HCT116 (cell line): Measurements from ENCODE around the gene FUOM. TPM values are rescaled to one million over a fixed set of nuclear protein-coding genes. Genes with fewer than 3 reads are reported as not detected.

Experiments
- ATAC-seq: fragments of 200-7000 bp; cut with Tn5 transposase; 2 replicates; pipeline ENCODE4 v1.9.1; 2020; ENCODE audit warnings: mild to moderate bottlenecking, moderate library complexity
- BruUV-seq: library from RNA; stranded (reverse); fragments of 400-500 nt; replicated peaks from 2 replicates; lab custom pipeline; 2021; lab: Mats Ljungman, UMichigan
- CTCF ChIA-PET: fragments of 300-600 bp; sonication (Branson Sonifier 250); formaldehyde crosslinking; loops from one replicate; lab custom pipeline; 2021; ENCODE audit warnings: antibody characterized with exemption; lab: Charles Lee
- POLR2A ChIA-PET: fragments of 300-600, 350-600 bp; sonication (Branson Sonifier 250); formaldehyde crosslinking; loops from one replicate; lab custom pipeline; 2021; ENCODE audit warnings: antibody characterized with exemption; lab: Charles Lee
- RAD21 ChIA-PET, 2 experiments: fragments of 300-600 bp; sonication (Branson Sonifier 250); formaldehyde crosslinking; loops; one replicate each; lab custom pipeline; 2023; ENCODE audit warnings: low total read pairs in 2 of 2; ENCODE audit not compliant: uncharacterized antibody in 2 of 2, unreplicated experiment in 2 of 2, low non-redundant PET in 1 of 2; lab: Charles Lee
- DNase-seq: peaks from one replicate; pipeline ENCODE4 v3.0.0-alpha.2; 2010; ENCODE audit warnings: low read depth, low spot score
- H2AFZ ChIP-seq: fragments of 200-600 bp; shearing (Covaris generic), sonication (generic); 2 replicates; pipeline ENCODE4 v1.6.1; 2017; ENCODE audit warnings: low read depth, mixed run types, mixed read lengths, antibody characterized with exemption, low read length; ENCODE audit not compliant: poor library complexity, severe bottlenecking
- H3K27ac ChIP-seq: 2 replicates; pipeline ENCODE4 v1.5.1; 2012; ENCODE audit warnings: low read depth, low read length
- H3K27me3 ChIP-seq: fragments of 200-600 bp; sonication (generic); 2 replicates; pipeline ENCODE4 v1.6.1; 2016; ENCODE audit warnings: mixed run types, low read length, mixed read lengths; ENCODE audit not compliant: insufficient read depth
- H3K36me3 ChIP-seq, 2 experiments: fragments of 200-500 bp in 1 of 2; fragments of 200-600 bp in 1 of 2; sonication (Bioruptor generic) in 1 of 2; sonication (generic) in 1 of 2; 2 replicates each; pipeline versions ENCODE4 v1.5.1 to v1.6.1; 2014 to 2016; ENCODE audit warnings: low read length in 2 of 2, inconsistent platforms in 1 of 2, mixed read lengths in 1 of 2, mixed run types in 1 of 2; ENCODE audit not compliant: insufficient read depth in 2 of 2, control insufficient read depth in 1 of 2
- H3K4me1 ChIP-seq, 2 experiments: fragments of 200-600 bp in 1 of 2; sonication (generic) in 1 of 2; 2 replicates each; pipeline versions ENCODE4 v1.5.1 to v1.6.1; 2012 to 2017; ENCODE audit warnings: low read length in 2 of 2, inconsistent platforms in 1 of 2, mild to moderate bottlenecking in 1 of 2, mixed read lengths in 1 of 2, mixed run types in 1 of 2, moderate library complexity in 1 of 2; ENCODE audit not compliant: insufficient read depth in 2 of 2, control insufficient read depth in 1 of 2
- H3K4me2 ChIP-seq: fragments of 200-600 bp; sonication (generic); 2 replicates; pipeline ENCODE4 v1.6.1; 2017; ENCODE audit warnings: mixed run types, low read length, mixed read lengths
- H3K4me3 ChIP-seq, 2 experiments: fragments of 200-600 bp in 1 of 2; sonication (generic) in 1 of 2; replicated peaks in 1 of 2; 2 replicates each; pipeline ENCODE4 v1.5.1; 2011 to 2016; ENCODE audit warnings: low read length in 2 of 2, control low read depth in 1 of 2, low read depth in 1 of 2, mild to moderate bottlenecking in 1 of 2, mixed read lengths in 1 of 2, mixed run types in 1 of 2
- H3K79me2 ChIP-seq: fragments of 200-600 bp; sonication (generic); 2 replicates; pipeline ENCODE4 v1.6.1; 2017; ENCODE audit warnings: mild to moderate bottlenecking, mixed run types, low read length, moderate library complexity, mixed read lengths; ENCODE audit not compliant: insufficient read depth
- H3K9ac ChIP-seq: fragments of 200-600 bp; sonication (generic); 2 replicates; pipeline ENCODE4 v1.6.1; 2016; ENCODE audit warnings: low read length, mixed read lengths
- H3K9me2 ChIP-seq: fragments of 200-600 bp; sonication (generic), shearing (Covaris generic); 2 replicates; pipeline ENCODE4 v1.6.1; 2017; ENCODE audit warnings: mixed run types, mild to moderate bottlenecking, moderate library complexity; ENCODE audit not compliant: insufficient read depth
- H3K9me3 ChIP-seq, 2 experiments: fragments of 200-500 bp in 1 of 2; fragments of 200-600 bp in 1 of 2; sonication (Bioruptor generic) in 1 of 2; sonication (generic) in 1 of 2; 2 replicates each; pipeline ENCODE4 v1.6.1; 2014 to 2017; ENCODE audit warnings: low read length in 2 of 2, mixed read lengths in 2 of 2, inconsistent platforms in 1 of 2, low read depth in 1 of 2, mild to moderate bottlenecking in 1 of 2, mixed run types in 1 of 2, moderate library complexity in 1 of 2; ENCODE audit not compliant: control insufficient read depth in 1 of 2, insufficient read depth in 1 of 2
- H4K20me1 ChIP-seq: fragments of 200-600 bp; sonication (generic), shearing (Covaris generic); 2 replicates; pipeline ENCODE4 v1.6.1; 2017; ENCODE audit warnings: mixed run types, mild to moderate bottlenecking, moderate library complexity; ENCODE audit not compliant: insufficient read depth
- EGR1 ChIP-seq: IDR thresholded peaks from 2 replicates; pipeline ENCODE4 v1.6.1; 2012; ENCODE audit warnings: low read depth
- ELF1 ChIP-seq: IDR thresholded peaks from 2 replicates; pipeline ENCODE4 v1.6.1; 2012; ENCODE audit warnings: low read depth, borderline replicate concordance
- EZH2phosphoT487 ChIP-seq: fragments of 200-600 bp; IDR thresholded peaks from 2 replicates; pipeline ENCODE4 v1.6.1; 2018; ENCODE audit warnings: antibody characterized with exemption, borderline replicate concordance
- MAX ChIP-seq: IDR thresholded peaks from 2 replicates; pipeline ENCODE4 v1.6.1; 2012
- POLR2AphosphoS5 ChIP-seq: IDR thresholded peaks from 2 replicates; pipeline ENCODE4 v1.6.1; 2011; ENCODE audit warnings: mild to moderate bottlenecking, low read depth, low read length, moderate library complexity
- REST ChIP-seq: IDR thresholded peaks from 2 replicates; pipeline ENCODE4 v1.6.1; 2012; ENCODE audit warnings: low read depth
- SIN3A ChIP-seq: IDR thresholded peaks from 2 replicates; pipeline ENCODE4 v1.6.1; 2012; ENCODE audit warnings: low read depth
- SP1 ChIP-seq: IDR thresholded peaks from 2 replicates; pipeline ENCODE4 v1.6.1; 2012; ENCODE audit warnings: low read depth
- YY1 ChIP-seq: IDR thresholded peaks from 2 replicates; pipeline ENCODE4 v1.6.1; 2011; ENCODE audit warnings: low read length, low read depth, moderate library complexity, mild to moderate bottlenecking; ENCODE audit not compliant: insufficient replicate concordance; ENCODE audit errors: extremely low read depth
- intact Hi-C: fragments of 100-400 bp; cut with micrococcal nuclease; formaldehyde crosslinking; loops from 2 replicates; pipeline ENCODE4 v1.10.0; 2022
- total RNA-seq: library from RNA; stranded (reverse); gene quantifications from one replicate; pipeline ENCODE4 v1.2.1, GENCODE V29; 2021; ENCODE audit not compliant: unreplicated experiment
- TF ChIP-seq, protein P1 (sequence below), 3 experiments: fragments of 200-600 bp in 1 of 3; sonication (generic) in 1 of 3; IDR thresholded peaks in 2 of 3; conservative IDR thresholded peaks in 1 of 3; 2 replicates each; pipeline ENCODE4 v1.5.1; 2012 to 2017; ENCODE audit warnings: low read depth in 2 of 3, low read length in 2 of 3, antibody characterized with exemption in 1 of 3, borderline replicate concordance in 1 of 3, control low read depth in 1 of 3, mild to moderate bottlenecking in 1 of 3, mixed read lengths in 1 of 3, mixed run types in 1 of 3, moderate library complexity in 1 of 3; ENCODE audit not compliant: insufficient read depth in 1 of 3

FUOM gene
- total RNA-seq, 1 experiment from 2014 or later = 21.5 TPM

DNA sequence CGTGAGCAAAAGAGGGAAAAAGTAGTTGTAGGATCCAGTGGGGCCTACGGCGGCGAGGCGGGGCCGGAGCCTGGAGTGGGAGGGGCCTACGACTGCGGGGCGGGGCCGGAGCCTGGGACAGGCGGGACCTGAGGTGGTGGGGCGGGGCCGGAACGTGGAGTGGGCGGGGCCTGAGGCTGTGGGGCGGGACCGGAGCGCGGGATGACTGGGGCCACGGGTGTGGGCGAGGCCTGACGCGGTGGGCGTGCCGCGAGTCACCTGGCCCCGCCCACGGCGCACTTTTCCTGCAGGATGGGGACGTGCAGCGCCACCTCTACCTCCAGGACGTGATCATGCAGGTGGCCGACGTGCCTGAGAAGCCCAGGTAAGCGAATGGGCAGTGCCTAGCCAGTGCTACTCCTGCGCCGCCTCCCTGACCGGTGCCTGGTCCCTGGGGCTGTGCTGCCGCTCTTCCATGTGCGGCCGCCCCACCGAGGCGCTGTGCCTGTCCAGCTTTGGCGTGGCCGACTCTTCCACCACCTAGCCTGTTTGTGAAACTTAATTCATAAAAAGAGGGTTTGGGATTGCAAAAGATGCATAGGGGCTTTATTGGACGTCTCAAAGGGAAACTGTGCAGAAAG, 48.6 kb downstream of the FUOM start:
- intact Hi-C loops = no loop called here
- peak; percentile 83 for ATAC-seq
- Histone ChIP-seq H2AFZ (no peak overlapping the region), H3K27ac (peak overlapping the region; percentile 86), H3K4me1 (peaks cover 2 to 15% of the 10 kb centered on the region in 2 experiments; a peak in 2 of 4 replicates), H3K4me2 (peak overlapping the region; percentile 82), H3K36me3 (peaks cover 0 to 3% of the 10 kb centered on the region in 2 experiments; a peak in 1 of 4 replicates), H3K9me3 (no peaks in the 10 kb centered on the region), H4K20me1 (no peaks in the 10 kb centered on the region), H3K9me2 (no peaks in the 10 kb centered on the region), H3K27me3 (no peaks in the 10 kb centered on the region), H3K79me2 (peaks cover 32% of the 10 kb centered on the region), H3K4me3 (peak overlapping the region; percentile 53 to 89), H3K9ac (peak overlapping the region; percentile 88)
- ChIA-PET CTCF (no interaction called here), POLR2A (no interaction called here), RAD21 (no interaction called here)
- BruUV-seq = no TSS peak
- TF ChIP-seq, protein P1, sequence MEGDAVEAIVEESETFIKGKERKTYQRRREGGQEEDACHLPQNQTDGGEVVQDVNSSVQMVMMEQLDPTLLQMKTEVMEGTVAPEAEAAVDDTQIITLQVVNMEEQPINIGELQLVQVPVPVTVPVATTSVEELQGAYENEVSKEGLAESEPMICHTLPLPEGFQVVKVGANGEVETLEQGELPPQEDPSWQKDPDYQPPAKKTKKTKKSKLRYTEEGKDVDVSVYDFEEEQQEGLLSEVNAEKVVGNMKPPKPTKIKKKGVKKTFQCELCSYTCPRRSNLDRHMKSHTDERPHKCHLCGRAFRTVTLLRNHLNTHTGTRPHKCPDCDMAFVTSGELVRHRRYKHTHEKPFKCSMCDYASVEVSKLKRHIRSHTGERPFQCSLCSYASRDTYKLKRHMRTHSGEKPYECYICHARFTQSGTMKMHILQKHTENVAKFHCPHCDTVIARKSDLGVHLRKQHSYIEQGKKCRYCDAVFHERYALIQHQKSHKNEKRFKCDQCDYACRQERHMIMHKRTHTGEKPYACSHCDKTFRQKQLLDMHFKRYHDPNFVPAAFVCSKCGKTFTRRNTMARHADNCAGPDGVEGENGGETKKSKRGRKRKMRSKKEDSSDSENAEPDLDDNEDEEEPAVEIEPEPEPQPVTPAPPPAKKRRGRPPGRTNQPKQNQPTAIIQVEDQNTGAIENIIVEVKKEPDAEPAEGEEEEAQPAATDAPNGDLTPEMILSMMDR (IDR thresholded peaks at IDR 0.05 in 2 of 3, conservative IDR thresholded peaks at IDR 0.05 in 1 of 3; ENCODE audit: borderline replicate concordance in 1 of 3, insufficient read depth in 1 of 3, low read depth in 2 of 3, low read length in 2 of 3) = no peak
- TF ChIP-seq EGR1 (peak; percentile 29; the same call in 1 of the 2 replicates), EZH2phosphoT487 (no peak), MAX (peak; percentile 50; the same call in 1 of the 2 replicates), POLR2AphosphoS5 (no peak; the same call in 1 of the 2 replicates), ELF1 (no peak), REST (no peak), SP1 (0 out of 2 replicates have a peak, but pooled peaks have one; percentile 6), YY1 (no peak), SIN3A (no peak)
- peak; percentile 69 for DNase-seq
